HuH-7.5 (cell line): ENCODE results near the gene CDS2.
"Not testable (repeated sequence)": the region's sequence is repeated elsewhere in the genome, so short reads cannot be mapped to it uniquely, and the experiment has no call there.

Experiments
- DNase-seq: peaks from one replicate; pipeline ENCODE4 v3.0.0; 2011; ENCODE audit warnings: low spot score

The CDS2 gene

DNA sequence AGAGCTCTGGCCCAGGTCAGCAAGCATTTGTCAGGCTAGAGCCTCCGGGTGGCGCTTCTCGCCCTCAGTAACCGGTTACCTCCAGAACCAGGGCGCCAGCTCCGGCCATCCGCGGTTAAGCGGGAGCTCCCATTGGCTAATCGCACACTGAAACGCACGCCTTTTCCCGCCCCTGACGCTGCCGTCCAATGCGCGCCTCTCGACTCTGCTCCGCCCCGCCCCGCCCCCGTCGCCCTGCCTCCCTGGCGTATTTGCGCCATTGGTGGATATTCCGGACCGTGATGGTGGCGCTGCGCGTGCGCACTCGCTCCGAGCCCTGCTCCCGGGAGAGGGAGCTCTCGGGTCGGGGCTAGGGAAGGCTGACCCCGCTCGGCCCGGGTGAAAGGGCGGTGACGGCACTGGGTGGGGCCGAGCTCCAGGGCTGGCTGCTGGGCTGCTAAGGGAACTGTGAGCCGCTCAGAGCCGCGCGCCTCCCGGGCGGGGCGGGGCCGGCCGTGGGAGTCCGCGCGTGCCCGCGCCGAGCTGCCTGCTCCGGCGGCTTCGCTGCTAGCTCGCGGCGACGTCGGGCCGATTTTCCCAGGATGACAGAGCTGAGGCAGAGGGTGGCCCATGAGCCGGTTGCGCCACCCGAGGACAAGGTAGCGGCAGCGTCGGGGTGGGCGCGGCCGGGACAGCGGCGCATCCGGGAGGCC is at the start of gene CDS2:
CDS2 (plus strand) TSS at position 497 of the 692 bp plus-strand sequence; CDS start at position 582, 85 bp downstream.
- DNase-seq, result peak; percentile 97

DNA sequence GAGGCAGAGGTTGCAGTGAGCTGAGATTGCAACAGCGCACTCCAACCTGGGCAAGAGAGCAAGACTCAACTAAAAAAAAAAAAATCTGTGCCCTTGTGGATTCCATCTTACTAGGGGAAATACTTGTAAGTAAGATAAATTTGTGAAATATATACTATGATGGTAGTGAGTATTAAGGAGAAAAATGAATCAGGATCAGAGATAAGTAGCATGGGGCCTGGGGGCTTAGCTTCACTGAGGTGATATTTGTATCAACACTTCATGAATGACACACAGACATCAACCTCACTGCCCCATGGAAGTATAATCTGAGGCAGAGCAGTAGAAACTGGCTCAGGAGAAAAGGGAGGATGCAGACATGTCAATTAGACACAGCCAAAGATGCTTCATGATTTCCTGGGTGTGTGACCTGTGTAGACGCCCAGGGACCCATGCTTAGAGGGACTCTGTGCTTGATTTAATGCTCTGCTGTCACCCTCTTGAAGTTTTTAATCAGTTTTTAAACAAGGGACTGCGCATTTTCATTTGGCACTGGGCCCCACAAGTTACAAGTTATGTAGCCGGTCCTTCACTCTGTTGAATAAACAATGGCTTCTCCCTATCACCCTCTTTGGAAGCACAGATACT is 48.9 kb upstream of the CDS2 start:
- DNase-seq, result no peak

GRCh38 chr20:5078399-5078958 is 48.3 kb upstream of the CDS2 start:
- DNase-seq, result no peak

DNA sequence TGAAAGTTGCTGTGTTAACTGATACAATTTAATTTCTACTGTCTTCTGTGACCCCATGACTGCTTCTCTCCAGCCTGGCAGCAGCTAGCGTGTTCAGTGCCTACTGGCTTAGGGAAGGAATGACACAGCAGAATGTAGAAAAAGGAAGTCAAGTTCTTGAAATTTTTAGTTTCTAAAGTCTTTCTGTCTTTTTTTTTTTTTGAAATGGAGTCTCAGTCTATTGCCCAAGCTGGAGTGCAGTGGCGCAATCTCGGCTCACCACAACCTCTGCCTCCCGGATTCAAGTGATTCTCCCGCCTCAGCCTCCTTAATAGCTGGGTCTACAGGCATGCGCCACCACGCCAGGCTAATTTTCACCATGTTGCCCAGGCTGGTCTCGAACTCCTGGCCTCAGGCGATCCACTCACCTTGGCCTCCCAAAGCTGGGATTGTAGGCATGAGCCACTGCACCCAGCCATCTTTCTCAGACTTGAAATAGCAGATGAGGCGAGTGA is 46.4 kb upstream of the CDS2 start:
- DNase-seq, result no peak

- no peak for DNase-seq
Observed at GRCh38 chr20:5085380-5085779, 41.4 kb upstream of the CDS2 start.

- no peak for DNase-seq
Observed at GRCh38 chr20:5088688-5089087, 38.1 kb upstream of the CDS2 start.

- DNase-seq, result no peak
Observed at GRCh38 chr20:5090191-5090590, 36.6 kb upstream of the CDS2 start.

DNA sequence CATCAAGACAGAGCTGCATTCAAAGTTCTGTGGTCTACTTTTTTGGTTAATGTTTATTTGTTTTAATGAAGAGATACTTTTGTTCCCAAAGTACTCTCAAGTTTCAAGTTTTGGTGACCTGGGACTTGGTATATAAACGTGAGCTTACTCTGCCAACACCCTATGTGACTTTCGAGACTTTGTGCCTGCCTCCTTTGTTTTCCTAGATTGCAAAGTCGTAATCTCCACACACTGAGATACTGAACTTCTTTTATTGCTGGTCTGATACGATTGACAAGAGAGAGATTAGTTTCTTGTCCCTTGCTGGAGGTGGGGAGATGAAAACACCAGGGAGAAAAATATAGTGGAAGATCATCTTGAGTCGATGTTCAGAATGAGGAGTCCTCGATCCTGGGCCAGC is 34.9 kb upstream of the CDS2 start:
- DNase-seq, result no peak

GRCh38 chr20:5092765-5093339 is 34.0 kb upstream of the CDS2 start:
- no peak for DNase-seq

DNA sequence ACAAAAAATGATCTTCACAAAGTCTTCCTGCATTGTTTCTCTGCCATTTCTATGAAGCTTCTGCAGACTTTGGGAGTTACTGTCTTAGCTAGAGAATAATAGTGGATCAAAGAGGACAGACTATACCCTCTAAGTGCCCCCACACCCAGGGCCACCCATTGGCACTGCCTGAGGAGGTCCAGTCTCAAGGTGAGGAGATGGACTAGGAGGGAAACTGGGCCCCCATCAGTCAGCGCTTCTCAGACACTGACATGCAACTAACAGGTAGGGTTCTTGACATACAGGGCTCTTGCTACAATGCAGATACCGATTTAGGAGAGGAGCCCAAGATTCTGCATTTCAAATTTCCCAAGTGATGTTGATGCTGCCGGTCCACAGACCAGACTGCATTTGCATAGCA is 31.4 kb upstream of the CDS2 start:
- DNase-seq, result no peak

DNA sequence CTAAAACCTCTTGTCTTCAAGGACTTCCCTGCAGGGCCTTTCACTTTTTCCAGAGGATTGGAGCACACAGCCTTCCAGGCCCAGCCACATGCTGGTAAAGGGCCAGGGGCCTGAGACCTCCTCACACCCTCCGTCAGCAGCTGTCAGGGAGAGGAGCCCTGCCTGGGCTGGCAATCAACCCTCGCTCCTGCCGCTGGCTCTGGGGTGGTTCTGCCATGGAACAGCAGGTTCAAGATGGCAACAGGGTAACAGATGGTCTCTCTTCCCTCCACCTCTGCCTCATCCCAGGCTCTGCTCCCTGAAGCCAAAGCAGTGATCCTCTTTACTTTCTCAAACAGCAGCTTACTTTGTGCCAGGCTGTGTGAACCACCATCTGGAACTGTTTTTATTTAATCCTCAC is 30.9 kb upstream of the CDS2 start:
- DNase-seq, result no peak

DNA sequence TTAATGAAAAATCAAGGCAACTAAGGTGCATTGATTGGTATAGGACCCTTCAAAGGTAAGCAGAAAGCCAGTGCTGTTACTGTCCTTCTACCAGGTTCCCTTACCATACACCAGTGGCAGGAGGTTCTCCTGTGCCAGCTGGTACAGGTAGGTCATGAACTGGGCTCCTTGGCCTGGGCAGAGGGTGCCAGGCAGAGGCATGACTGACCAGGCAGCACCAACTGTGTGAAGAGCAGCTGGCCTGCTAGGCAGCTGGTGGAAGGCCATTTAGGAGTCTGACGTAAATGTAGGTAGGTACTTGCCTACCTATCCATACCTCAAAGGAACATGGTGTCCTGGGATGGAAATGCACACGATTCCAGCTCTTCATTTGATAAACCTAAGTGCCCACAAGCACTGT is 30.3 kb upstream of the CDS2 start:
- no peak for DNase-seq

DNA sequence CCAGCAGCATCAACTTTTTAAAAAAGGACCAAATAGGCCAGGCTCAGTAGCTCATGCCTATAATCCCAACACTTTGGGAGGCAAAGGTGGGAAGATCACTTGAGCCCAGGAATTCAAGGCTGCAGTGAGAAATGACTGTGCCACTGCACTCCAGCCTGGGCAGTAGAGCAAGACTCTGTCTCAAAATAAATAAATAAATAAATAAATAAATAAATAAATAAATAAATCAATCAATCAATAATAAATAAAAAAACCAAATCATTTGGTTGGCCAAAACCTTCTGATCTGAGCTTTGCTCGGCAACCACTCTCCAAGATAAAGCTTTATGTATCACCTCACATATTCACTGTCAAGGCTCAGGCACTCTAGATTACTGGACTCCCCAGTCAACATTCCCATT is 27.8 kb upstream of the CDS2 start:
- not testable (repeated sequence) for DNase-seq

DNA sequence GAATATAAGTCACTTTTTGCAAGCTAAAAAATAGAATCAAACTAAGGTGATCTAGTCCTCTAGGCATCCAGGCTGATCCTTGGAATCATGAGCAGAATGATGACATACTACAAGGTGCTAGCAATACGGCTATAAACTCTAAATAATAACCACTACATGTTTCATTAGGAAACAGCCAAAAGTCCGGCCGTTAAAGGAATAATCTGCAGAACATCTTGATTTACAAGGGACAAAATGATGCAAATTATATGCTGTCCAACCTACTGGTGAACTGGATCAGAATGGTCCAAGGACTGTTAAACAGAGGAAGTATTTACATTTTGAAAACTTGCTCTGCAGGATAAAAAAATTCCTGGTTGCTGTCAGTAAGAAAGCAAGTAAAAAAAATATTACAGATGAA is 26.9 kb upstream of the CDS2 start:
- DNase-seq, result not testable (repeated sequence)

DNA sequence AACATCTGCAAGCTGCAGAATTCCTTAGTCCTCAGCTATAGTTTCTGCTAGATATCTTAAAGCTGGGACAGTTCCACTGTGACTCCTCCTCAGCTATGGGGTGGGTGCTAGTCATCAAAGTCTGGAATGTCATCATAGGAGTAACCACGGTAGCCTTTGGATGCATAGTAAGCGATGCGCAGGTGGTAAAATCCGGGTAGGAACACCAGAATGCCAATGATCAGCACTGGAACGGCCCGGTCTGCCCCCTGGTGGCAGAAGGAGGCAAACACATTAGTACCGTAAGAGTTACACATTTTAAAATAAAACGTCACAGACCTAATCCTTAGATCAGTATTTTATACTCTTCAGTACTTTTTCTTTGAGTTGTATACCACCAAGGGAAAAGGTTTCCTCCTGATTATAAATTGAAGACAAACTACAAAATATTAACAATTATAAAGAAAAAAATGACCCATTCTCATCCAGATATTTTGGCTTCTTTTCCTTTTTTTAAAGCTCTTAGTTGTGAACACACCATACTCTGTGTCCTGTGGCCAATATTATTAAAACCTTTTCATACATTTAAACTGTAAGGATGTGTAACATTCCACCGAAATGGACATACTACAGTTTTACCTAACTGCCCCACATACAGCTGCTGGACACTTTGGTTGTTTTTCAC is 26.0 kb upstream of the CDS2 start:
- peak; percentile 46 for DNase-seq

GRCh38 chr20:5104479-5104878 is 22.3 kb upstream of the CDS2 start:
- DNase-seq, result no peak

- no peak for DNase-seq
Observed at GRCh38 chr20:5109276-5109675, 17.5 kb upstream of the CDS2 start.

- no peak for DNase-seq
Observed at GRCh38 chr20:5113615-5113986, 13.2 kb upstream of the CDS2 start.

DNA sequence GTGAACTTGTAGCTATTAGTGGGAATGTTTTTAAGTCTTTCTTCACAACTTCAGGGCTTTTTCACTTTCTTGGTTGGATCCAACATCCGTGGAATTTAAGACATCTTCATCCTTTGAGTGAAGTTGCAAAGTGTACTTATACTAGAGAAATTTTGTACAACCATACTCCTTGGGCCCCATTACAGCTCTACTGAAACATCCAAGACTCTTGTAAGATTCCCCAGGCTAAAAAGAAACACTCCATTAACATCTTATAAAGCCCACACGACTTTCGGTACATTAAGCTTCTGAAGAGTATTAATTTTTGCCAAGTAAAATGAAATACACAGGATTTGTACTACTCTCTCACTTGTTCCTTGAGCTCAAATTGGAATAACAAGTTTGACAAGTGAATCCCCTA is 12.4 kb upstream of the CDS2 start:
- no peak for DNase-seq

DNA sequence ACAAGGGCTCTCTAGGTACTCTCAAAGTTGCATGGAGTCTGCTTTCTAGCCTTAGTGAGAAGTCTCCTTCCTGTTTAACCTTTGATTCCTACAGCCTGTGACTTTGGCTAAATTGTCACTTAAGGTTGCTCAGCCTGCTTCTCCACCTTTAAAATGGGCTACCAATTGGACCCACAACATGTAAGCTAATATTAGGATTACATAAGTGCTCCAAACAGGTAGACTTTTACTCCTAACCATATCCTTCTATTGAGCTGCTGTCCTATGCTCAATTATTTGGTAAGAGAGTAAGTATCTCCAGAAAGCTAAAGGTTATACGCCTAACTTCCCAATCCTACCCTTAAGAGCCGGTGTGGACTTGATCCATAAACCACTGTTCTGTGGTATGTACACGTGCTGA is 9.9 kb upstream of the CDS2 start:
- no peak for DNase-seq

GRCh38 chr20:5118220-5119142 is 8.3 kb upstream of the CDS2 start:
- DNase-seq, result no peak

DNA sequence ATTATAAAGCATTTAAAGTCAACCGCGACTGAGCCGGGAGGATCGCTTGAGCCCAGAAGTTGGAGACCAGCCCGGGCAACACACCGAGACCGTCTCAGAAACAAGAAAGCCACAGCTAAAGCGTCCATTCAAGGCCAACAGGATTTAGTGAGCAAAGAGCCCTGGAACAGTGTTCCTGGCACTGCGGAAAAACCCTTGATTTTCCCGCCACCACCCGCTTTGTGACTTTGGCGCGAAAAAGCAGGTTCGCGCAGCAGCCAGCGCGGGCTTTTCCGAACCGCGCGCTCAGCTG is 7.7 kb upstream of the CDS2 start:
- no peak for DNase-seq
